PC-9 (cell line): ENCODE data around the gene STK36. TPM values are rescaled to one million over a fixed set of nuclear protein-coding genes. Genes with fewer than 3 reads are reported as not detected.
A peak's percentile ranks its signal among the peaks of the same experiment; 100 is the strongest.

ENCODE experiments used
- BruUV-seq: library from RNA; stranded (reverse); fragments of 400-500 nt; replicated peaks from 2 replicates; lab custom pipeline; 2021; lab: Mats Ljungman, UMichigan
- CTCF ChIA-PET: fragments of 300-600 bp; sonication (Branson Sonifier 250); formaldehyde crosslinking; loops from one replicate; lab custom pipeline; 2022; ENCODE audit warnings: antibody characterized with exemption; lab: Charles Lee
- POLR2A ChIA-PET: fragments of 300-600 bp; sonication (Branson Sonifier 250); formaldehyde crosslinking; loops from one replicate; lab custom pipeline; 2022; ENCODE audit warnings: antibody characterized with exemption; ENCODE audit not compliant: unreplicated experiment; lab: Charles Lee
- DNase-seq, 2 experiments: peaks; one replicate each; pipeline versions ENCODE4 v3.0.0 to v3.0.0-alpha.2; 2015 to 2022; ENCODE audit warnings: mixed read lengths in 1 of 2
- H2AFZ ChIP-seq: fragments of 200-600 bp; sonication (generic); 2 replicates; pipeline ENCODE4 v1.8.1; 2017; ENCODE audit warnings: antibody characterized with exemption
- H3F3A ChIP-seq: fragments of 200-600 bp; sonication (generic); 2 replicates; pipeline ENCODE4 v1.8.1; 2017; ENCODE audit warnings: antibody characterized with exemption, mild to moderate bottlenecking, low read depth; ENCODE audit not compliant: insufficient read depth
- H3K27ac ChIP-seq: fragments of 200-600 bp; sonication (generic); 2 replicates; pipeline ENCODE4 v1.6.1; 2016; ENCODE audit warnings: mixed run types
- H3K27me3 ChIP-seq: fragments of 200-600 bp; sonication (generic); 2 replicates; pipeline ENCODE4 v1.6.1; 2016; ENCODE audit warnings: low read depth, mixed run types; ENCODE audit not compliant: insufficient read depth
- H3K36me3 ChIP-seq: fragments of 200-600 bp; sonication (generic); 2 replicates; pipeline ENCODE4 v1.6.1; 2016; ENCODE audit warnings: low read depth, mixed run types
- H3K4me1 ChIP-seq: fragments of 200-600 bp; sonication (generic); replicated peaks from 2 replicates; pipeline ENCODE4 v1.6.1; 2016; ENCODE audit warnings: mixed run types; ENCODE audit not compliant: insufficient read depth
- H3K4me2 ChIP-seq: fragments of 200-600 bp; sonication (generic); 2 replicates; pipeline ENCODE4 v1.6.1; 2017; ENCODE audit warnings: mixed run types
- H3K4me3 ChIP-seq: fragments of 200-600 bp; sonication (generic); 2 replicates; pipeline ENCODE4 v1.6.1; 2016; ENCODE audit warnings: mixed run types
- H3K79me2 ChIP-seq: fragments of 200-600 bp; sonication (generic); 2 replicates; pipeline ENCODE4 v1.6.1; 2017; ENCODE audit warnings: low read depth, mixed run types
- H3K9me2 ChIP-seq: fragments of 200-600 bp; sonication (generic); 2 replicates; pipeline ENCODE4 v1.8.1; 2017; ENCODE audit warnings: mild to moderate bottlenecking; ENCODE audit not compliant: insufficient read depth
- H3K9me3 ChIP-seq: fragments of 200-600 bp; sonication (generic); 2 replicates; pipeline ENCODE4 v1.8.1; 2016; ENCODE audit warnings: low read depth; ENCODE audit not compliant: insufficient read depth
- H4K20me1 ChIP-seq: fragments of 200-600 bp; sonication (generic); 2 replicates; pipeline ENCODE4 v1.8.1; 2017; ENCODE audit not compliant: insufficient read depth
- EZH2 ChIP-seq: fragments of 200-600 bp; sonication (generic); IDR thresholded peaks from 2 replicates; pipeline ENCODE4 v1.8.0; 2017; ENCODE audit warnings: antibody characterized with exemption, low read depth
- intact Hi-C: fragments of 100-400 bp; cut with micrococcal nuclease; formaldehyde crosslinking; loops from one replicate; pipeline ENCODE4 v1.10.0; 2022; ENCODE audit not compliant: unreplicated experiment
- total RNA-seq: library from RNA; stranded (reverse); gene quantifications from 2 replicates; pipeline ENCODE4 v1.2.3, GENCODE V29; 2021
- TF ChIP-seq, protein P1 (sequence below): fragments of 200-600 bp; sonication (generic); conservative IDR thresholded peaks from 2 replicates; pipeline ENCODE4 v1.6.1; 2017; ENCODE audit warnings: mixed run types, antibody characterized with exemption, mild to moderate bottlenecking, moderate library complexity

The STK36 gene
- total RNA-seq, 1 experiment from 2014 or later = 52.9 TPM

DNA sequence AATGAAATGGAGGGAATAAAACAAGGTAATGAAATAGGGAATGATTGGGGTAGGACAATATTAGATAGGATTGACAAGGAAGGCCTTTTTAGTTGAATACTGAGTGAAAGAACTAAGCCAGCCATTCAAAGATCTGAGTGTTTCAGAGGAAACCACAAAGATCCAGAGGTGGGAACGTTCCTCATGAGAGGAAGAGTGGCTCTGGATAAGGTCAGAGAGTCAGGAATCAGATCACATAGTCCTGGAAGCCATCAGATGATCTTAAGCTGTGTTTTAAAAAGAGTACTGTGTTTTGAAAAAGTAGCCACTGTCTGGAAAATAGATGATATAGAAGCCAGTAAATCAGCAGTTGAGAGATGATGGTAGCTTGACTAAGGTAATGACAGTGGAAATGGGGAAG is 50.5 kb downstream of the STK36 start:
- Histone ChIP-seq H3K4me2 (no peak overlapping the region), H3K9me2 (no peaks in the 10 kb centered on the region), H3K9me3 (peaks cover 11% of the 10 kb centered on the region; the same call in 1 of the 2 replicates), H3K79me2 (peaks cover 96% of the 10 kb centered on the region), H3K36me3 (peaks cover 13% of the 10 kb centered on the region), H3K4me3 (no peak overlapping the region), H2AFZ (no peak overlapping the region), H3K4me1 (peaks cover 10% of the 10 kb centered on the region), H3K27me3 (no peaks in the 10 kb centered on the region), H3F3A (peaks cover 33% of the 10 kb centered on the region), H4K20me1 (peaks cover 19% of the 10 kb centered on the region; the same call in 1 of the 2 replicates), H3K27ac (no peak overlapping the region)
- no TSS peak for BruUV-seq
- intact Hi-C loops = no loop called here
- no peak for DNase-seq
- CTCF ChIA-PET = interaction anchor here (0.6 kb wide), 1 partner anchor 14 kb away, joined by 3 read pairs; no protein-coding TSS in a partner anchor
- POLR2A ChIA-PET = interaction anchor here (0.6 kb wide), 1 partner anchor 452 kb away, joined by 6 read pairs; the partner anchor contains the start of genes AAMP and PNKD
- TF ChIP-seq, protein P1, sequence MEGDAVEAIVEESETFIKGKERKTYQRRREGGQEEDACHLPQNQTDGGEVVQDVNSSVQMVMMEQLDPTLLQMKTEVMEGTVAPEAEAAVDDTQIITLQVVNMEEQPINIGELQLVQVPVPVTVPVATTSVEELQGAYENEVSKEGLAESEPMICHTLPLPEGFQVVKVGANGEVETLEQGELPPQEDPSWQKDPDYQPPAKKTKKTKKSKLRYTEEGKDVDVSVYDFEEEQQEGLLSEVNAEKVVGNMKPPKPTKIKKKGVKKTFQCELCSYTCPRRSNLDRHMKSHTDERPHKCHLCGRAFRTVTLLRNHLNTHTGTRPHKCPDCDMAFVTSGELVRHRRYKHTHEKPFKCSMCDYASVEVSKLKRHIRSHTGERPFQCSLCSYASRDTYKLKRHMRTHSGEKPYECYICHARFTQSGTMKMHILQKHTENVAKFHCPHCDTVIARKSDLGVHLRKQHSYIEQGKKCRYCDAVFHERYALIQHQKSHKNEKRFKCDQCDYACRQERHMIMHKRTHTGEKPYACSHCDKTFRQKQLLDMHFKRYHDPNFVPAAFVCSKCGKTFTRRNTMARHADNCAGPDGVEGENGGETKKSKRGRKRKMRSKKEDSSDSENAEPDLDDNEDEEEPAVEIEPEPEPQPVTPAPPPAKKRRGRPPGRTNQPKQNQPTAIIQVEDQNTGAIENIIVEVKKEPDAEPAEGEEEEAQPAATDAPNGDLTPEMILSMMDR = no peak
- no peak for TF ChIP-seq EZH2

DNA sequence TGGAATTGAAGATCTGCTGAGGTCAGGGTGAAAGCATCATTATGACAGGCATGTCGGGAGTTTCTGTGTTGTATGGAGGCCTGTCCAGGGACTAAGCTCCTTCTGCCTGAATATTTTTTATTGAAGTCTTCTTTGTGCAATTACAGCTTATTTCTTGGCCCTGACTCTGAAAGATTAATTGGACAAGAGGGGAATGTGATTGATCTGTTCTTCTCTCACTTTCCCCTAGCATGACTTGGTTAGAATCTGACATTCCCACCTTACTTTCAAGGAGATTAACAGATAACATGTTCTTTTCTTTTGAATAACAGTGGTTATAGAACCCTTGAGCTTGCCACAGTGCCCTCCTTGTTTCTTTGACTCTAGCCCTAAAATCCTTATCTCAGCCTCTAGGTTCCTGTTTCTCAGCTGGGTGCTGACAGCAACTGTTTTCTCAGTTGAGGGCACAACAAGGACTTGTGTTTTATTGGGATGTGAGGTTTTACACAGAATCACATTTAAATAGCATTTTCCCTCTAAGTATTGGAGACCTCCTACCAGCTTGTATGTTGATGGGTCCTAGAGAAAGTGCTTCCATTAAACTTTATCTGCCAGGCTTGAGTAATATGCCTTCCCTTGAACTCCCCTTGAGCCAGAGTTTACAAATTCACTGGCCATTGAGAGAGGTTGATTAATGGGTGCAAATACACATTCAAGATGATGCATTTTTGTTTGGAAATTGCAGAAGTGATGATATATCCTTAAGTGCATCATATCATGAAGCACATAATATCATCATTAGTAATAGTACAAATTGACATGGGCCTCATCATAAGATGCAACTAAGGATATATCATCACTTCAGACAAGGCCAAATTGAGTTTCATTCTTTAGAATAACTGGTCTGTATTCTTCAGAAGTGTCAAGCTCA is 51.2 kb downstream of the STK36 start:
- H3K4me3 ChIP-seq = no peak overlapping the region
- peaks cover 30% of the 10 kb centered on the region for H3F3A ChIP-seq
- peaks cover 90% of the 10 kb centered on the region for H3K79me2 ChIP-seq
- H3K9me2 ChIP-seq = no peaks in the 10 kb centered on the region
- ChIA-PET CTCF (interaction anchor here (0.6 kb wide), 2 partner anchors 9 to 327 kb away, joined by 3 read pairs; no protein-coding TSS in a partner anchor), POLR2A (interaction anchor here (0.6 kb wide), 1 partner anchor 453 kb away, joined by 6 read pairs; the partner anchor contains the start of genes AAMP and PNKD)
- 0 out of 2 replicates have a peak overlapping the region, but pooled peaks have one; percentile 9 for H3K27ac ChIP-seq
- no TSS peak for BruUV-seq
- H2AFZ ChIP-seq = no peak overlapping the region
- intact Hi-C loops = no loop called here
- TF ChIP-seq, protein P1 = no peak
- no peak for TF ChIP-seq EZH2
- peaks cover 11% of the 10 kb centered on the region; the same call in 1 of the 2 replicates for H3K9me3 ChIP-seq
- no peak for DNase-seq
- H3K27me3 ChIP-seq = no peaks in the 10 kb centered on the region
- H3K36me3 ChIP-seq = peaks cover 13% of the 10 kb centered on the region
- H3K4me2 ChIP-seq = no peak overlapping the region
- H3K4me1 ChIP-seq = peaks cover 7% of the 10 kb centered on the region
- peaks cover 13% of the 10 kb centered on the region; the same call in 1 of the 2 replicates for H4K20me1 ChIP-seq

DNA sequence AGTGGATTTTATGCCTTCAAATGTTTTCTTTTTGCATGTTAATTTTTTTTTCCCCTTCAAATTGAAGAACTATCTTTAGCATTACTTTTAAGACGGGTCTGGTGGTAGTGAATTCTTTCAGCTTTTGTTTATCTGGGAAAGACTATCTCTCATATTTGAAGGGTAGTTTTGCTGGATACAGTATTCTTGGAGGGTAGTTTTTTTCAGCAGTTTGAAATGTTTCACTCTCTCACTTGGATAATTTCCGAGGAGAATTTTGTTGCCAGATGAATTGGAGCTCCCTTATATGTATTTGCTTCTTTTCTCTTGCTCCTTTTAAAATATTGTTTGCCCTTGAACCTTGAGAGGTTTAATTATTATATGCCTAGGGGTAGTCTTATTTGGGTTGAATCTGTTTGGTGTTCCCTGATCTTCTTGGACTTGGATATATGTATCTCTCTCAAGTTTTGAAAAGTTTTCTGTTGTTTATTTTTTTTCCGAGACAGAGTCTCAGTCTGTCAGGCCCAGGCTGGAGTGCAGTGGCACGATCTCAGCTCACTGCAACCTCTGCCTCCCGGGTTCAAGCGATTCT is 54.2 kb downstream of the STK36 start:
- peaks cover 44% of the 10 kb centered on the region for H3F3A ChIP-seq
- H3K36me3 ChIP-seq = peaks cover 9% of the 10 kb centered on the region; the same call in 1 of the 2 replicates
- ChIA-PET POLR2A (interaction anchor here (0.6 kb wide), 1 partner anchor 555 kb away, joined by 4 read pairs; no protein-coding TSS in a partner anchor), CTCF (interaction anchor here (0.5 kb wide), 1 partner anchor 25 kb away, joined by 4 read pairs; no protein-coding TSS in a partner anchor)
- H3K9me3 ChIP-seq = peaks cover 11% of the 10 kb centered on the region; the same call in 1 of the 2 replicates
- no peaks in the 10 kb centered on the region for H3K9me2 ChIP-seq
- H3K79me2 ChIP-seq = peaks cover 79% of the 10 kb centered on the region
- intact Hi-C loops = no loop called here
- no TSS peak for BruUV-seq
- peaks cover 12% of the 10 kb centered on the region for H3K4me1 ChIP-seq
- TF ChIP-seq, protein P1 = no peak
- TF ChIP-seq EZH2 = no peak
- H2AFZ ChIP-seq = no peak overlapping the region
- H3K27ac ChIP-seq = 0 out of 2 replicates have a peak overlapping the region, but pooled peaks have one; percentile 60
- no peak for DNase-seq
- no peak overlapping the region for H3K4me3 ChIP-seq
- 0 out of 2 replicates have a peak, but pooled peaks cover 3% of the 10 kb centered on the region for H4K20me1 ChIP-seq
- H3K4me2 ChIP-seq = no peak overlapping the region
- H3K27me3 ChIP-seq = no peaks in the 10 kb centered on the region
